NB4 (cell line): ENCODE results near the gene RPS27.

Experiments used
- DNase-seq: peaks from one replicate; pipeline ENCODE4 v3.0.0; 2010; ENCODE audit warnings: low read depth
- H3K4me3 ChIP-seq: one replicate; pipeline ENCODE4 v1.5.1; 2011; ENCODE audit warnings: mild to moderate bottlenecking, low read depth, low read length, moderate library complexity
- MYC ChIP-seq: IDR thresholded peaks from 2 replicates; pipeline ENCODE4 v1.6.1; 2011; ENCODE audit warnings: low read depth, low read length
- POLR2A ChIP-seq: IDR thresholded peaks from 2 replicates; pipeline ENCODE4 v1.6.1; 2011; ENCODE audit warnings: mild to moderate bottlenecking; ENCODE audit not compliant: insufficient read length; ENCODE audit errors: extremely low read depth
- TF ChIP-seq, protein P1 (sequence below): IDR thresholded peaks from one replicate; pipeline ENCODE4 v1.5.1; 2012; ENCODE audit warnings: low read depth, low read length
- TF ChIP-seq, protein P2 (sequence below): IDR thresholded peaks from 2 replicates; pipeline ENCODE4 v1.6.1; 2011; ENCODE audit warnings: low read depth, low read length

RPS27 gene

DNA sequence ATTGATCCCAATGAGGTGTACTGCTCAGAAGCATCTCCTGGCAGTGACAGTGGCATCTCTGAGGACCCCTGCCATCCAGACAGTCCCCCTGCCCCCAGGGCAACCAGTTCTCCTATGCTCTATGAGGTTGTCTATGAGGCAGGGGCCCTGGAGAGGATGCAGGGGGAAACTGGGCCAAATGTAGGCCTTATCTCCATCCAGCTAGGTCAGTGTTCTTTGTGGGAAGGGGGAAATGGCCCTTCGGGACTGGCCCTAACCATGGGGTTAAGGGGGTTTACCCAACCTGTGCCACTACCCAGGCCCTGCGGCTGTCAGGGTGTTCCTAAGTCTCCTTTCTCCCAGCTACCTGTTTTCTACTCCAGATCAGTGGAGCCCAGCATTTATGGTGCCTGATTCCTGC is 21.6 kb upstream of the RPS27 start:
- DNase-seq = no peak
- no peak overlapping the region for H3K4me3 ChIP-seq
- TF ChIP-seq, protein P1, sequence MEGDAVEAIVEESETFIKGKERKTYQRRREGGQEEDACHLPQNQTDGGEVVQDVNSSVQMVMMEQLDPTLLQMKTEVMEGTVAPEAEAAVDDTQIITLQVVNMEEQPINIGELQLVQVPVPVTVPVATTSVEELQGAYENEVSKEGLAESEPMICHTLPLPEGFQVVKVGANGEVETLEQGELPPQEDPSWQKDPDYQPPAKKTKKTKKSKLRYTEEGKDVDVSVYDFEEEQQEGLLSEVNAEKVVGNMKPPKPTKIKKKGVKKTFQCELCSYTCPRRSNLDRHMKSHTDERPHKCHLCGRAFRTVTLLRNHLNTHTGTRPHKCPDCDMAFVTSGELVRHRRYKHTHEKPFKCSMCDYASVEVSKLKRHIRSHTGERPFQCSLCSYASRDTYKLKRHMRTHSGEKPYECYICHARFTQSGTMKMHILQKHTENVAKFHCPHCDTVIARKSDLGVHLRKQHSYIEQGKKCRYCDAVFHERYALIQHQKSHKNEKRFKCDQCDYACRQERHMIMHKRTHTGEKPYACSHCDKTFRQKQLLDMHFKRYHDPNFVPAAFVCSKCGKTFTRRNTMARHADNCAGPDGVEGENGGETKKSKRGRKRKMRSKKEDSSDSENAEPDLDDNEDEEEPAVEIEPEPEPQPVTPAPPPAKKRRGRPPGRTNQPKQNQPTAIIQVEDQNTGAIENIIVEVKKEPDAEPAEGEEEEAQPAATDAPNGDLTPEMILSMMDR = no peak
- no peak for TF ChIP-seq MYC

DNA sequence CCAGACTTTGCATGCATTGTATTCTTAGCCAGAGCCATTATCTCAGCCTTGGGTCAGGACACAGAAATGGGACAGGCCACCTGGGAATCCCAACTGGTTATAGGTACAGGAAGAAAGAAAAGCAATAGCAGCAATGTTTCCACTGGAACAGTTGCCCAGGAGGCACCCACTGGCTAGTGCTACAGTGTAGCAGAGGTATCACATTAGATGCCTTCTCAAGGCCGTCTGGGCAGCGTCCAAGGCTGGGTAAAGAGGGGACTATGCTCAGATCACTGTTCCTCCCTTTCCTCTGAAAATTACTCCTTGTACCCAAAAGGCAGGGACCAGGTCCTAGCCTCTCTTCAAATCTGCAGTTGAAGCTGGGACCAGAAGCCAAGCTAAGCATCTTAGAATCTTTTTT is 20.2 kb upstream of the RPS27 start:
- DNase-seq = no peak
- no peak for TF ChIP-seq POLR2A
- TF ChIP-seq, protein P1 = no peak
- TF ChIP-seq, protein P2, sequence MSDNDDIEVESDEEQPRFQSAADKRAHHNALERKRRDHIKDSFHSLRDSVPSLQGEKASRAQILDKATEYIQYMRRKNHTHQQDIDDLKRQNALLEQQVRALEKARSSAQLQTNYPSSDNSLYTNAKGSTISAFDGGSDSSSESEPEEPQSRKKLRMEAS = no peak
- TF ChIP-seq MYC = no peak
- no peak overlapping the region for H3K4me3 ChIP-seq

DNA sequence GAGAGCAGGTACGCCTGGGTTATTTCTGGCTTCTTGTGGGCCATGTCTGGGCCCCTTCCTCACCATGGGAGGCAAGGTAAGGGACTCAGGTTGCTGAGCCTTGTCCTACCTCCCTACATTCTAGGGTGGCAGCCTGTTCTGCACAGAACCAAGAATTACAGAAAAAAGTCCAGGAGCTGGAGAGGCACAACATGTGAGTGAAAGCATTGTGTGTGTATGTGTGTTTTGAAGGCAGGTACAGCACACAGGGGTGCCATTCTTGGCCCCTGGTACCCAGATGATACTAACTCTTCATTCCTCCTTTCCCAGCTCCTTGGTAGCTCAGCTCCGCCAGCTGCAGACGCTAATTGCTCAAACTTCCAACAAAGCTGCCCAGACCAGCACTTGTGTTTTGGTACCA is 17.5 kb upstream of the RPS27 start:
- TF ChIP-seq, protein P2 = no peak
- no peak for TF ChIP-seq POLR2A
- TF ChIP-seq MYC = no peak
- TF ChIP-seq, protein P1 = no peak
- no peak for DNase-seq
- H3K4me3 ChIP-seq = no peak overlapping the region

DNA sequence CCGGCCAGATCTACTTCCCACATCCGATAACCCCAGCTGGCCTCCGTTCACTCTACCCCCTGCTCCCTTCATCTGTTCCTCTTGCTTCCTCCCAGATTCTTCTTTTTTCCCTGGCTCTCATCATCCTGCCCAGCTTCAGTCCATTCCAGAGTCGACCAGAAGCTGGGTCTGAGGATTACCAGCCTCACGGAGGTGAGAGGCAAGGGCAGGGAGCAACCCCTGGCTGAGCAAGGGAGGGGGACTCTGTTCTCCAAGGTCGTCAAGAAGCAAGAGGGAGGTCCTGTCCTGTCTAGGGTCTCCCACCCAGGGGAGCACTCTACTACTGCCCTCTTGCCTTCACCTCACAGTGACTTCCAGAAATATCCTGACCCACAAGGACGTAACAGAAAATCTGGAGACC is 17.0 kb upstream of the RPS27 start:
- TF ChIP-seq, protein P1 = no peak
- TF ChIP-seq, protein P2 = no peak
- TF ChIP-seq MYC = no peak
- TF ChIP-seq POLR2A = no peak
- no peak overlapping the region for H3K4me3 ChIP-seq
- no peak for DNase-seq

DNA sequence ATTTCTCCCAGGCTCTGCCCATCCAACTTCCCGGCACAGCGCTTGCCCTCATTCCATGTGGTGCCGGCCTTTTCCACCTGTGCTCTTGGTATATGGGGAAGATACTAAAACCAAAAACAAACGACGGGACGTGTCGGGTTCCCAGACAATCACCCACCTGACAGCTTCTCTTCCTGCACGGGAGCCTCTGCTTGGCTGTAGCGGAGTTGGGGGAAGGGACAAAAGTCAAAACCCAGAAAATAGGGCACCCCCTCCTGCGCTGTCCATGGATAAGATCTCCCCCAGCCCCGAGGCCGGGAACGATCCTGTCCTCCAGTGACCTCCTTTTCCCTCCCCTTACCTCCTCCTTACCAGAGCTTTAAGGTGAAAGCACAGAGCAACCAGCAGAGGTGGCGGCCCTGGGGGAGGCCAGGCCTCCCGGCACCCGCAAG is 13.7 kb upstream of the RPS27 start:
- H3K4me3 ChIP-seq = peak overlapping the region; percentile 91
- TF ChIP-seq, protein P2 = no peak
- TF ChIP-seq, protein P1 = no peak
- no peak for TF ChIP-seq MYC
- TF ChIP-seq POLR2A = no peak
- DNase-seq = no peak
